Upper lobe of left lung (tissue), 4 donors: ENCODE results near the gene AGXT.

Experiments
- EP300 ChIP-seq, 4 donors: sonication (generic); formaldehyde crosslinking; IDR thresholded peaks; one replicate each; pipeline ENCODE4 v1.5.1; 2017; ENCODE audit warnings: antibody characterized with exemption in 4 of 4, control low read depth in 2 of 4
- POLR2A ChIP-seq, 4 donors: fragments of 450-650 bp; IDR thresholded peaks; one replicate each; pipeline ENCODE4 v1.5.1; 2016 to 2017; ENCODE audit warnings: antibody characterized with exemption in 4 of 4, mild to moderate bottlenecking in 2 of 4
- TF ChIP-seq, protein P1 (sequence below), 6 experiments: fragments of 450-650 bp in 4 of 6; fragments of 200-600 bp in 2 of 6; sonication (generic) in 2 of 6; IDR thresholded peaks; one replicate each; pipeline ENCODE4 v1.5.1; 2016 to 2019; ENCODE audit warnings: antibody characterized with exemption in 6 of 6

DNA sequence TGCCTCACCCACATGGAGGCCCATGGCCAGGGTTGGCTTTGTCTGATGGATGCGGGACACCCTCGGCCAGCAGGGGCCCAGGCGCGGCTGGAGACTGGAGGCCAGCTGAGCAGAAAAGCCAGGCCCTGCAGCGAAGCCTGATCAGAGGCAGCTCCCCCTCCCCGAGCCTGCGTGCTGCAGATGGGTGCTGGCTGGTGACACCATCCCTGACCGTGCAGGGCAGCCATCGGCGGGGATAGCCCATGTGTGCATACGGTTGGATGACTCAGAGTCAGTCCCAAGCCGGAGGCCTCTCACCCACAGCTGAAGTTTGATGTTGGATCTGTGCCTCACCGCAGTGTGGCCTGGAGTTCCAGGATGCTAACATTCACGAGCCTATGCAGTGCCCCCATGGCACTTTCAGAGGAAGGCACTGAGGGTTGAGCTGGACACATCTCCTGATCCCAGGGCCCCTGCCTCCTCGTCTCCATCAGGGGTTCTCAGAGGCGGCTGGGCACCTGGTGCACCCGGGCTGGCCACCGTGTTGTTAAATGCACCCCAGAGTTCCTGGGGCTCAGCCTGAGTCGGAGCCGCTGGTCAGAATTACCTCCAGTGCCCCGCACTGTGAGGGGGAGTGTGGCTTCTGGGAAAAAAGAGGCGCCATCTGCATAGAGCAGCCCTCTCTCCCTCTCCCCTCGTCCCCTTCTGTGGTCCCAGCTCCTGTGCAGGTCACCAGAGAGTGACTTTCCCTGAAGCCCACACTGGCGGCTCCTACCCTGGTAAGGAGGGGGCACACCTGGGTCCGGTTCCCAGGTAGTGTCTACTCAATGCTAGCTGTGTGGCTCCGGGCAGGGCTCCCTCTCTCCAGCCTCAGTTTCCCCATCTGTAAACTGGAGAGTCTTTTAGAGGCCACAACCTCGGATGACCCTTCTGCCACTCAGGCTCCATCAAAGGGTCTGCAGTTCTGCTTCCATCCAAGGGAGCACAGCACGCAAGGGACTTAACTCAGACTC lies 29.2 kb upstream of the AGXT start:
- TF ChIP-seq POLR2A (IDR thresholded peaks at IDR 0.05) (no peak), EP300 (IDR thresholded peaks at IDR 0.05) (no peak)
- TF ChIP-seq, protein P1, sequence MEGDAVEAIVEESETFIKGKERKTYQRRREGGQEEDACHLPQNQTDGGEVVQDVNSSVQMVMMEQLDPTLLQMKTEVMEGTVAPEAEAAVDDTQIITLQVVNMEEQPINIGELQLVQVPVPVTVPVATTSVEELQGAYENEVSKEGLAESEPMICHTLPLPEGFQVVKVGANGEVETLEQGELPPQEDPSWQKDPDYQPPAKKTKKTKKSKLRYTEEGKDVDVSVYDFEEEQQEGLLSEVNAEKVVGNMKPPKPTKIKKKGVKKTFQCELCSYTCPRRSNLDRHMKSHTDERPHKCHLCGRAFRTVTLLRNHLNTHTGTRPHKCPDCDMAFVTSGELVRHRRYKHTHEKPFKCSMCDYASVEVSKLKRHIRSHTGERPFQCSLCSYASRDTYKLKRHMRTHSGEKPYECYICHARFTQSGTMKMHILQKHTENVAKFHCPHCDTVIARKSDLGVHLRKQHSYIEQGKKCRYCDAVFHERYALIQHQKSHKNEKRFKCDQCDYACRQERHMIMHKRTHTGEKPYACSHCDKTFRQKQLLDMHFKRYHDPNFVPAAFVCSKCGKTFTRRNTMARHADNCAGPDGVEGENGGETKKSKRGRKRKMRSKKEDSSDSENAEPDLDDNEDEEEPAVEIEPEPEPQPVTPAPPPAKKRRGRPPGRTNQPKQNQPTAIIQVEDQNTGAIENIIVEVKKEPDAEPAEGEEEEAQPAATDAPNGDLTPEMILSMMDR (IDR thresholded peaks at IDR 0.05) = no peak
